NCI-H82 treated with DMSO at 0.1 percent for 48 hours (cell line): ENCODE data around the gene DCHS1.
A peak's percentile ranks its signal among the peaks of the same experiment; 100 is the strongest.
"Not testable (repeated sequence)": the region's sequence is repeated elsewhere in the genome, so short reads cannot be mapped to it uniquely, and the experiment has no call there.

ENCODE experiments used
- DNase-seq: peaks from one replicate; lab custom pipeline; 2025; ENCODE audit not compliant: unreplicated experiment; lab: John Stamatoyannopoulos, UW

The DCHS1 gene, protein sequence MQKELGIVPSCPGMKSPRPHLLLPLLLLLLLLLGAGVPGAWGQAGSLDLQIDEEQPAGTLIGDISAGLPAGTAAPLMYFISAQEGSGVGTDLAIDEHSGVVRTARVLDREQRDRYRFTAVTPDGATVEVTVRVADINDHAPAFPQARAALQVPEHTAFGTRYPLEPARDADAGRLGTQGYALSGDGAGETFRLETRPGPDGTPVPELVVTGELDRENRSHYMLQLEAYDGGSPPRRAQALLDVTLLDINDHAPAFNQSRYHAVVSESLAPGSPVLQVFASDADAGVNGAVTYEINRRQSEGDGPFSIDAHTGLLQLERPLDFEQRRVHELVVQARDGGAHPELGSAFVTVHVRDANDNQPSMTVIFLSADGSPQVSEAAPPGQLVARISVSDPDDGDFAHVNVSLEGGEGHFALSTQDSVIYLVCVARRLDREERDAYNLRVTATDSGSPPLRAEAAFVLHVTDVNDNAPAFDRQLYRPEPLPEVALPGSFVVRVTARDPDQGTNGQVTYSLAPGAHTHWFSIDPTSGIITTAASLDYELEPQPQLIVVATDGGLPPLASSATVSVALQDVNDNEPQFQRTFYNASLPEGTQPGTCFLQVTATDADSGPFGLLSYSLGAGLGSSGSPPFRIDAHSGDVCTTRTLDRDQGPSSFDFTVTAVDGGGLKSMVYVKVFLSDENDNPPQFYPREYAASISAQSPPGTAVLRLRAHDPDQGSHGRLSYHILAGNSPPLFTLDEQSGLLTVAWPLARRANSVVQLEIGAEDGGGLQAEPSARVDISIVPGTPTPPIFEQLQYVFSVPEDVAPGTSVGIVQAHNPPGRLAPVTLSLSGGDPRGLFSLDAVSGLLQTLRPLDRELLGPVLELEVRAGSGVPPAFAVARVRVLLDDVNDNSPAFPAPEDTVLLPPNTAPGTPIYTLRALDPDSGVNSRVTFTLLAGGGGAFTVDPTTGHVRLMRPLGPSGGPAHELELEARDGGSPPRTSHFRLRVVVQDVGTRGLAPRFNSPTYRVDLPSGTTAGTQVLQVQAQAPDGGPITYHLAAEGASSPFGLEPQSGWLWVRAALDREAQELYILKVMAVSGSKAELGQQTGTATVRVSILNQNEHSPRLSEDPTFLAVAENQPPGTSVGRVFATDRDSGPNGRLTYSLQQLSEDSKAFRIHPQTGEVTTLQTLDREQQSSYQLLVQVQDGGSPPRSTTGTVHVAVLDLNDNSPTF (N-terminal part only)

DNA sequence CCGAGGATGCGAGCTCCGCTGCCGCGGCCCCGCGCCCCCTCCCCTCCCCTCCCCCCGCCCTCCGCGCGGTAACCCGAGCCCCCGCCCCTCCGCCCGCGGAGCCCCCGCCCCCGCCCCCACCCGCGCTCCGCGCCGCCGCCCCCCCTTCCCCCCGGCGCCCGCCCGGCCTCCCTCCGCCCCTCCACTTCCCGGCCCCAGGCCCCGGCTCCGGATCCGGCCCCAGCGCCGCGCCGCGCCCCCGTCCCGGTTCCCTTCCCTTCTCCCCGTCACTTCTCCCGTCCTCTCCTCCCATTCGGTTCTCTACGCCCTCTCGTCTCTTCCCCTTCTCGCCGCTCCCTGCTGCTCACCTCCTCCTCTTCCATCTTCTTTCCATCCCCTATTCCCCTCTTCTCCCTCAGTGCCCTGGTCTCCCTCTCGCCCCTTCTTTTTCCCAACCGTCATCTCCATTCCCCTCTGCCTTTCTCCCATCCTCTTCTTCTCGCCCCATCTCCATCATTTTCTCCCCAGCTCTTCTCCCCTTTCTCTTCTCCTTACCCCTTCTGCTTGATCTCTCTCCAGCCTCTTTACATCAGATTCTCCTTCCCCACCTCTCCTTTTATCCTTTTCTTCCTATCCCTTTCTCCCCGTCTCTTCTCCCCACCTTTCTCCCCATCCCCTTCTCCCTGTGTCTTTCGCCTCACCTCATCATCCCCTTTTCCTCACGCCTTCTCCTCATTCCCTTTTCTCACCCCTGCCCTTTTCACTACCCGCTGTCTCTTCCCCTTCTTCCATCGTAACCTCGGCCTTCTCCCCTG is at the start of gene DCHS1:
Gene DCHS1 (minus strand): TSS at position 20 of the 794 bp plus-strand sequence. CDS start 14,196 bp downstream, outside the sequence.
- no peak for DNase-seq

DNA sequence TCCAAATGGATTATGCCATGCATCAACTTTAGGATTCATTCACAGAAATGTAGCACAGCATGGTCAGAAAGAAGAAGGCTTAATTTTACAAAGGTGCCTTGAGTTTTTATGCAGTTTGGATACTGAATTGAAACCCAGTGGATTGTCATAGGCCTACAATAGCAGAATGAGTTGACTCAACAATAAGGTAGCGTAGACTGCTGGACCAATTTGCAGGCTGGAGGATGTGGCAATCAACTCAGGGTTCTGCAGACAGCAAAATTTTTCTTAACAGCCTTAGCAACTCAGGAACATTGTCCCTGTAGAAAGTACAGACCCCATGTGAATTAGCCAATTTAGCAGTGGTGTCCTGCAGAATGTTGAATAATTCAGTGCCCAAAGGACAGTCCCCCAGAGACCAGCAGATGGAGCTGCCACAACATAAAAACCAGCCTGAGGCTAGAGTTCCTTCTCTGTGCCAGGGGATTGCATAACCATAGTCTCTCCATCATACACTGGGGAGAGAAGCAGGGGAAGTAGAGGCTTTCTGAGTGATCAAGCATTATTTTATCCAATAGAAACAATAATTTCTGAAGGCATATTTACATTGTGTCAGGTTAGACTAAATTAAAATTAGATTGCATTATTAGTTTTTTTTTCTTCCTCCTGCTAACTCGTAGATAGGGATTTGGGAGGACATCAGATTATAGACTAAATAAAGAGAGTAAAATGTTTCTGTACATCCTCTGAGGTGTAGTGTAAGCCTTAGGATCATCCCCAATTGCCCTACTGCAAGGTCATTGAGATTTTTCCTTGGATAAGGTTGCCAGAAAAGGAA is 47.8 kb upstream of the DCHS1 start:
- DNase-seq: peak; percentile 48

DNA sequence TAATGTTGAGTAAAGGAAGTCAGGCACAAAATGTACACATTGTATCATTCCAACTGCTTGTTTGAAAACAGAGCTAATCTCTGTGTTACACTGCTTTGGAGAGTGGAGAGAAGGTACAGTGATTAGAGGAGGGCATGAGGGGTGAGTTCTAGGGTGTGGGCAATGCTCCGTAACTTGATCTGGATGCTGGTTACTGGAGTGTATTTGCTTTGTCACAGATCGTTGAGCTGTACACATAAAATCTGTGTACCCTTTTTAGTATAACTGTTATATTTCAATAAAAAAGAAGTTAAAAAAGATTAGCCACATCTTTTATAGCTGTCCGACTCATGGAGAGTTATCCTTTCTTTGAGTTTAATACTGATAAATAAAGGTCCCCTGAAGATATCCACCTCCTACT is 46.3 kb upstream of the DCHS1 start:
- DNase-seq: peak; percentile 82

DNA sequence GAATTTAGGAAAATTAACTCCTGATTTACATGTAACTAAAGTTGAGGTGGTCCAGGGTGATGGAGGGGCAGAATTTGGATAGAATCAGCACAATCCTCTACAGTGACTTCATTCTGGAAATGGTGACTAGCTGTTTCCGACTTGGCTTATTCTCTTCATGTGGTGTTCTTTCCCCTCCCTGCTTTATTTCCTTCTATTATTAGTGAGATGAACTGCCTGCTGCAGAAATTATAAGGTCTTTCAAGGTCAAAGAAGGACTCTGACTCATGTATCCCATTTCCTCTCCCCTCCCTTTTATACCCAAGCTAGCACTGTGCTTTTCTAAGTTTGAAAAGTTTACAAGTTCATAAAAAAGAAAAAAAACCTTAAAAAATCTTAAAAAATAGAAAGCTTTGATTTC is 39.8 kb upstream of the DCHS1 start:
- no peak for DNase-seq

DNA sequence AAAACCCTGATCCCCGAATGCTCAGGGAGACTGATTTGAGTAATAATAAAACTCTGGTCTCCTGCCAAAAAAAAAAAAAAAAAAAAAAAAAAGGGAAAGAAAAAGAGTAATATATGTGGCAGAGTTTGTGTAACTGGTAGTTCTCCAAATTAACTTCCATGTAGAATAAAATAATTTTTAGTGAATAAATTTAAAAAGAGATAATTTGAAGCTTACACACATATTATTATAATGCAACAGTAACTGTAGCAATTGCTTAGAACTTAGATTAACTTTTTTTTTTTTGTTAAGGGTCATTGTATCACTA is 38.6 kb upstream of the DCHS1 start:
- DNase-seq: no peak

DNA sequence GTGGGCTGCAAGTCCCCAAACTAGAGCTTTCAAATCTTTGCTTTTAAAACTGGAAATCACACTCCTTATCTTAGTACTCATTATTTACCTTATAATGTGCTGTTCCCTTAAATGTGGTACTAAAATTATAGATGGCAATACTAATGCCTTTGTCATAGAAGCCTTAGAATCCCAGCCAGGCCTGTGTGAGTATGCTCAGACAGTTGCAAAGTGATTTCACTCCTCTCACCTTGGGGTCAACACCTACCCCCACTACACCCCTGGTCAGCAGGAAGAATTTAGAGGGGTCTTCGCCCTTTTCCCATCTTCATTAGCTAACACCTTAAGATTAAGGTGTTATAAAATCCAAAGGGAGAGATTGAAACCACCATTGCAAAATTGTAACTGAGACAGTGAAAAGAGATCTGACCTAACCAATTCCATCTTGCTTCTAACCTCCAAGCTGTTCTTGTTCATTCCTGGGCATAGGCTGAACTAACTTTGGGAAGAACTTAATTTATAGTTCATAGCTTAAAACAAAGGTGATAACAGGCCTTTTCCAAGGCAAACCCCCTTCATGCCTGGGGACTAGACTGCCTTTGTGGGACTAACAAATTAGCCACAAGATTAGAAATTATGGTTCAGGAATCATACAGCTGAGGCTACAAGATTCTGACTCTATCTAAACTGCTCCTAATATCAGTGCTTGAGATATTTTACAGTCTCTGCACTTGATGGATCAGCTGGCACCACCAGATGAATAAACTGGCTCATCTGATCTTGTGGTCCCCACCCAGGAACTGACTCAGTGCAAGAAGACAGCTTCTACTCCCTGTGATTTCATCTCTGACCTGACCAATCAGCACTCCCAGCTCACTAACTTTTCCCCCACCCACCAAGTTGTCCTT is 38.0 kb upstream of the DCHS1 start:
- no peak for DNase-seq

DNA sequence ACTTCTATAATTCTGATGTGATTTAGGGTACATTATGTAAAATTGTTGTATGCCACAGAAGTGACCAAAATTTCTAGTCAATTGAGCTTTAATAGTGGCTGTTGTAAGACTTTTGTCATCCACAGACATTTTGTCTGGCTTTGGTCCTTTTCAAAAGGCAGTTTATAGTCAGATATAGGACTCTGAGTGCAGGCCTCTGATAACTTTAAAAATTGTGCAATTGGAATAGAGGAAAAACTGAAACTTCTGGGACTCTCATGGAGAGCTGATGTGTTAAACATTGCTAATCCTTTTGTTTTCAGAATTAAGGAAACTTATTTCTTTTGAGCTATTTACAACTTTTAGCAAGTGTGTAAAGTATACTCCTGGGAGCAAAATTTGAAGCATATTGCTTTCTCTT is 36.5 kb upstream of the DCHS1 start:
- no peak for DNase-seq

DNA sequence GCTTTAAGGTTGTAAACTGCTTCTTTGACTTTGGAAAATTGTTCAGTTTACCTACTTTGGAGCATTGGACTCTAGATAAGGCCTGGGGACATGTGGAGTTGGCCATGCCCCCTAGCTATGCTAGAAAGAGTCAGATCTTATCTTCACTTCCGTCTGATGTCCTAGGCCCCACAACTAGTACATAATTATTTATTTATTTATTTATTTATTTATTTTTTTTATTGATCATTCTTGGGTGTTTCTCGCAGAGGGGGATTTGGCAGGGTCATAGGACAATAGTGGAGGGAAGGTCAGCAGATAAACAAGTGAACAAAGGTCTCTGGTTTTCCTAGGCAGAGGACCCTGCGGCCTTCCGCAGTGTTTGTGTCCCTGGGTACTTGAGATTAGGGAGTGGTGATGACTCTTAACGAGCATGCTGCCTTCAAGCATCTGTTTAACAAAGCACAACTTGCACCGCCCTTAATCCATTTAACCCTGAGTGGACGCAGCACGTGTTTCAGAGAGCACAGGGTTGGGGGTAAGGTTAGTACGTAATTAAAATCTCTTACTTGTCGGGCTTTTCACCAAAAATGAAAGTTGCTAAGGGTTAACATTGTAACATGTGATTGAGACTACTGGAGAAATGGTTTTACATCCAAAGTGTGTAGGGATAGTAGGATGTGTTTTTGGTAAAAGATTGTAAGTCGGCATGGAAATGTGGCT is 35.0 kb upstream of the DCHS1 start:
- peak; percentile 52 for DNase-seq

DNA sequence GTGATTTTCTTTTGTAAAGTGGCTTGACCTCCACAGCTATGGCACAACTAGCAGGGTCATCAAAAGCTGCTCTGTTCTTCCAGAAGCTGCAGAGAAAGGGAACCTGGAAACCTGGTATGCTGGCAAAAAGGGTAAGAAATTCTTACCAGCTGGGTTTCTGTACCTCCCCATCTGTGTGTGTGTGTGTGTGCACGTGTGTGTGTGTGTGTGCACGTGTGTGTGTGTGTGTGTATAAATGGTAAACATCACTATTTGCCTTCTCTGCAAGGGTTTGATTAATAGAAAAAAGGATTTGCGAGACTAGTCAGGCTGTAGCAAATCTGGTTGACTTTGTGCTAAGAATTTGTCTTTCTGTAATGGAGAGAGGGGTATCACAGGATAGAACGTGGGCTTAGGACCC is 32.3 kb upstream of the DCHS1 start:
- DNase-seq: no peak

DNA sequence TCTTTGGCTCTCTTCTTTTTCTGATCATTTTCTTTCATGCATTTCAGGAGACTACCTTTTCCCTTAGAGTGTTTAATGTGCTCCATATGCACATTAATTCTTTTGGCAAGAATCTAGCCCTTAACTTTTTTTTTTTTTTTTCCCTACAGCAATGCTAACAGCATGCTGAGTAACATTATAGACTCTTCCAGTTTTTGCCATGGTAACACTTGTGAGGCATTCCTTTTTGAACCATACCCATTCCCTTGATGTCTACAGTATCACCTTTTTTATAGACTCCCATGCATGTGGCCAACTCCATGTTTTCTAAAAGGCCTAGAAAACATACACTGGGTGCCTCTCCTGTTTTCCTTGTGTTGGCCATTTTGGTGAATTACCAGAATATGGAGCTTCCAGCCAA is 30.4 kb upstream of the DCHS1 start:
- no peak for DNase-seq

DNA sequence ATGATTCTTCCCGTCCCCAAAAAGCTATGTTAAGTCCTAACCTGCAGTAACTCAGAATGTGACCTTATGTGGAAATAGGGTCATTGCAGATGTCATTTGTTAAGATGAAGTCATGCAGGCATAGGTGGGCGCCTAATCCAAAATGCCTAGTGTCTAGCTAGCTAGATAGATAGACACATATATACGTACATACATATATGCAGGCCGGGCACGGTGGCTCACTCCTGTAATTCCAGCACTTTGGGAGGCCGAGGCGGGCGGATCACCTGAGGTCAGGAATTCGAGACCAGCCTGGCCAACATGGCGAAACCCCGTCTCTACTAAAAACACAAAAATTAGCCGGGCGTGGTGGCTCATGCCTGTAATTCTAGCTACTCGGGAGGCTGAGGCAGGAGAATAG is 28.5 kb upstream of the DCHS1 start:
- DNase-seq: not testable (repeated sequence)

DNA sequence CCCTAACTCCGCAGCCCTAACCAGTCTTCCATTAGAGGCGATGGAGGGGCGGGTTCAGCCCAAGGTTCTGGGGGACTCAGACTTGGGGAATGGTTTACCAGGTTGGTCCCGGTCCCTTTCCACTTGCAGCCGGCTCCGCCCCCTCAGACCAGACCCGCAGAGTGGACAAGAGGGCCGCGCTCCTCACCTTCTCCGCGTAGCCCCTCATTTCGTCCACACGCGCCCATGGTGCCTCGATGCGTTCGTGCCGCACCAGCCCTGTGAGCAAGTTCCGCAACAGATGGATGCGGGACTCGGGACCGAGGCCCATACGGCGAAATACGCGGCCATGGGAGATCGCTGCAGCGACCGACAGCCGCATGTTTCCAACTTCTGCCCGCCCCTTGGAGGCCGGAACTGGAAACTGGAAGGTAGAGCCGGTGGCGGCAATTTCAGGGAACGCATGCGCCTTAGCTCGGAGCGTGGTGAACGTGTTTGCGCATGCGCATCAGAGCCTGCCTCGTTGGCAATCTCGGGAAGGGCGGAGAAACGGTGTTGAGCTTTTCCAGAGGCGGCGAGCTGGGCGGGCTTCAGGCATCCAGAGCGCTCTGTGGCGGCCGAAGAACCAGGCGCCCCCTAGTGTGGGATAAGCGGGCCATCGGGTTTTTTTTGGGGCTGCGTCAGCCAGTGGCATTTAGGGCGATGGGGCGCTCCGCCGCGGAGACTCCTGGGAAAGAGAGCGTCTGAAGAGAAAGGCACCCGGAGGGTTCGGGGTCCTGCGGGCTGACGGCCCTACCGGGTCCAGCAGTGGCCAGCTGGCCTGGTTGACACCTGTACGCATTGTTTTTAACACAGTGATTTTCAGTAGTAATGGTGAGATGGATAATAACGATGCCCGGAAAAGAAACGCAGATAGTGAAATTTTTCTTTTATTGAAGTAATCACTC is 27.6 kb upstream of the DCHS1 start, which contains the start of gene MRPL17:
Gene MRPL17 (minus strand): TSS at position 405 of the 926 bp plus-strand sequence. CDS start 44 bp downstream, at position 361.
- peak; percentile 93 for DNase-seq

DNA sequence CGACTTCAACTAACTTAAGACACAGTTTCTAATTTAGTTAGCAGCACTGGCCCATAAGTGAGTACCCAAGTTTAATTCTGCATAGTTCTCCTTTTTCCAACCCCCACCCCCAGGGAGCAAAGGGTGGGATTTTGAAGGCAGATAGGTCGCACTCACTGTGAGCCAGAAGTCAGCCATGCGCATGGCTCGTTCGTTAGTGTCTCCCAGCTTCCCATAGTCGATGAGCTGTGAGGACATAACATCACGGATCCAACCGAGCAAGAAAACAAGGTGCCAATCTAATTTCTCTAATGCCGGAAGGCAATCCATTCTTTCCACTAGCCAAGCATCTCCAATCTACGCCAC is 27.0 kb upstream of the DCHS1 start:
- no peak for DNase-seq

DNA sequence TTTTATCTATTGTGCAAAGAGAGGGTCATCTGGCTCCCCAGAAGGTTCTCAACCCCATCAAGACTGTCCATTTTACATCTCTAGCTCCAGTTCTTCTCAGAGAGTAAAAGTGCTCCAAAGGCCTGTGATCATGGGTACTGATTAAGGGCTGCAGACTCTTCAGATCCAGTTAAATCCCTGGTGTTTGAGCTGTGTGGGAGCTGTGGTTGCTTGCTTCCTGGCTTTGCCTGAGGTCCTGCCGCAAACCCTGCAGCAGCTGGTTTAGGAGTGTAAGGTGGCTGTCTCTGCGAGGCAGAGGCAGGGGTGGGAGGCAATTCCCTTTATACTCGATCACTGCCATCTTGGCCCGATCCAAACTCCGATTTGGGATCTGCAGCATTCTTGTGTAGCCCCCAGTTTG is 26.3 kb upstream of the DCHS1 start:
- DNase-seq: no peak

DNA sequence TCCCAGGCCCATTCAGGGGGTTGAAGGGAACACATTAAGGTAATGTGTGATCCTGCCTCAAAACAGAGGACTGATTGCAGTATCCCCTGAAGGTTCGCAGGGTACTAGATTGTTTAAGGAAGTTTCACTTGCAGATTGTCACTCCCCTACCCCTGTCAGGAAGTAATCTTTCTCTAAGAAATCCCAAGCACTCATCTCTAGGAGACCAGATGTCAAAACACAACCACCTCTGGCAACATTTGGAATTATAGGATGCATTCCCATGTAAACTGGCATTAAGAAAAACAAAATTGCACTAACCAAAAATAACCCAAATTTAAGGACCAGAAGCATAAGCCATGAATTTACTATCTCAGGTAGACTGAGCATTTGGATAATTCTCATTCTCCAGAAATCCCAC is 25.9 kb upstream of the DCHS1 start:
- no peak for DNase-seq

DNA sequence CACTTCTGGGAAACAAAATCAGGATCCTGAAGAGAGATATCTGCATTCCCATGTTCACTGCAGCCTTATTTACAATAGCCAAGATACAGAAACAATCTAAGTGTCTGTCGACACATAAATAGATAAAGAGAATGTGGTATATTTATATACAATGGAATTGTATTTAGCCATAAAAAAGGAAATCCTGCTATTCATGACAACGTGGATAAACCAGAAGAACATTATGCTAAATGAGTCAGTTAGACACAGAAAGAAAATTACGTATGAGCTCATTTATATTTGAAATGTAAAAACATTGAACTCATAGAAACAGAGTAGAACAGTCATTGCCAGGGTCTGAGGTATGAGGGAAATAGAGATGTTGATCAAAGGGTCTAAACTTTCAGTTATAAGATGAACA is 21.4 kb upstream of the DCHS1 start:
- DNase-seq: no peak

DNA sequence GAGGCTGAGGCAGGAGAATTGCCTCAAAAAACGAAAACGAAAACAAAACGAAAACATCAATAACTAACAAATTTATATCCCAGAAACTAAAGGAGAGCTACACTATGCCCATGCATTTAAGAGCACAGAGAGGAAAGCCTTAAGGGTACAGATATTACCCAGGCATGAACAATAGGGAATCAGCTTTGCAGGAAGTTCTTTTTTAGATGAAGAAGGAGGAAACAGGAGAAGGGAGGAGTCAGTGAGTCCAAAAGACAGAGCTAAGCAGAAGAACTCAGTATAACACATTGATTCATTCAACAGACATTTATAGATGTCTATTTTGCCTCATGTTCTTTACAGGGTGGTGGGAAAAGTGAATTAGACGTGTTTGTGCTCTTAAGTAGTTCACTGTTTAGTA is 19.3 kb upstream of the DCHS1 start:
- DNase-seq: no peak
